ENCODE results near the gene EPHA2. TPM values are rescaled to one million over a fixed set of nuclear protein-coding genes. Genes with fewer than 3 reads are reported as not detected.
"Not testable (repeated sequence)": the region's sequence is repeated elsewhere in the genome, so short reads cannot be mapped to it uniquely, and the experiment has no call there.

The EPHA2 gene
- 146 TPM for total RNA-seq

DNA sequence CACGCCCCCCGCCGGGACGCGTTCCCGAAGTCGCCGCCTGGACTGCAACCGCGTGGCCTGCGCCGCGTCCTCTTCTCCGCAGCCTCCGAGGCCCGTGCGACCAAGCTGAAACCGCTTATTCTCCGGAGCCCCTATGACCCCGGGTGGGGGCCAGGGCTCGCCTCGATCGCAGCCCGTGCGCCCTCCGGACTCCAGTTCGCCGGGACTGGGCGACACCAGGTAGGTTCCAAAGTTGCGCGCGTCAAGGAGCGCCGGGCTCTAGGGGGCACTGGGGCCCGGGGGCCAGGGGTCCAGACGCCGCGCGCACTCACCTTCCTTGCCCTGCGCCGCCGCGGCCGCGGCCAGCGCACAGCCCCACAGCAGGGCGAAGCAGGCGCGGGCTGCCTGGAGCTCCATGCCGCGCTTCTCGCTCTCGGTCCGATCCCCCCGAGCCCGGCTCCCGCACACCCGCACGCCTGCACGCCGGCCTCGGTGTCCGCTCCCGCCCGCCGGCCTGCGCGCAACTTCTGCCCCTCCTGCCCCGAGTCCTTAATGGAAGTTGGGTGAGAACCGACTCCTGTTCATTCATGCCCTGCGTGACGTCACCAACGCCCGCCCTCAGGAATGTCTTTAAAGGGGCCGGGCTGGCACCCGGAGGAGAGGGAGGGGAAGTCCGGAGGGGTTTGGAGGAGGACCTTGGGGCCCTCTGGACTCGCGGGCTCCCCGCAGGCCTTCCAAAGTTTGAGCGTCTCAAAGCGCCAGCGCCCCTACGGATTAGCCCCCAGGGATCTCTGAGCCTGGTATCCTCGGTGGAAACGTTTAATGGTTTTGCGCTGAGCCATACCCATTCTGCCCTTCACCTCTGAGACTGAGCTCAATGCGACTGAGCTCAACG, at the start of gene EPHA2:
Gene EPHA2 (minus strand): TSS at position 533 of the 874 bp plus-strand sequence. CDS start 137 bp downstream, at position 396.
- ATAC-seq: peak; percentile 56

DNA sequence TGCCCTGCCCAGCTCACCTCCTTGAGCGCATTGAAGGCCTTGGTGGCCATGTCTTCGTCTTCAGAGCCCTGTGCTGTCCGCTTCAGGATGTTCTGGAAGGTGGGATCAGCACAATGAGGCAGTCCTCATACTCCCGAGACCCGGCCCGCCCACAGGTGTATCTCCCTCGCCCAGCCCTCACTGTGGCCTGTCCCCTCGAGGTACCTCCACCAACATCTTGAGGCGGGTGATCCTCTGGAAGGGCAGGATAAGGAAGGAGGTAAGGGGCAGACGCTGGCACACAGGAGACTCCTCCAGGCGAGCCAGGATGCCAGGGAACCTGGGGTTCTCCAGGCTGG, 49.4 kb upstream of the EPHA2 start:
- no peak for ATAC-seq

DNA sequence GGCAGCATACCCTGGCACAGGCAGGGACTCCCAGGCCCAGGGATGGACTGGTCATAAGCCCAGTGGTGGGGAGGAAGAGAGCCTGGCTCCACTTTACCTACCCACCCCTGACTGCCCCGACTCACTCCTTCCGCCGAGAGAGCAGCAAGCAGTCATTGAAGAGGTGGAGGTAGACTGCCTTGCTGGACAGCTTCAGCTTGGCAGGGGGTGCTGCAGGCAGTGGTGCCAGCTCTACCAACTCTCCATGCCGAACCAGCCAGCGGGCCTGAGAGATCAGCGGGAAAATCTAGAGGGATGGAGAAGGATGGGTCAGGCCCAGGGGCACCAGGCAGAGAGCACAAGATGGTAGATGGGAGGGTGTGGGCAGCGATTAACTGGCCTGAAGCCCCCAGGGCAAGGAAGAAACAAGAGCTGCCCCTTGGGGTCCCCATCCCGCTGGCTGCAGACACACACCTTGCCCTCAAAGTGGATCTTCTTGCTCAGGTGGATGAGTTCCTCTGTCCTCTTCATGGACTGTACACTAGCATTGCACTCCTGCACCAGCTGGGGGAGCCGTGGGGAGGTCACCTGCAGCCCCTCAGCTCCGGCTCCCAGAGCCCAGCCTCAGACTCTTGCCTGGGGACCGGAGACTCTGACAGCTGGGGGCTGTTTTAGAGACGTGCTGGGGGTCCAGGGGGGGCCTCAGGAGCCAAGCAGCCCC, 48.9 kb upstream of the EPHA2 start:
- no peak for ATAC-seq

DNA sequence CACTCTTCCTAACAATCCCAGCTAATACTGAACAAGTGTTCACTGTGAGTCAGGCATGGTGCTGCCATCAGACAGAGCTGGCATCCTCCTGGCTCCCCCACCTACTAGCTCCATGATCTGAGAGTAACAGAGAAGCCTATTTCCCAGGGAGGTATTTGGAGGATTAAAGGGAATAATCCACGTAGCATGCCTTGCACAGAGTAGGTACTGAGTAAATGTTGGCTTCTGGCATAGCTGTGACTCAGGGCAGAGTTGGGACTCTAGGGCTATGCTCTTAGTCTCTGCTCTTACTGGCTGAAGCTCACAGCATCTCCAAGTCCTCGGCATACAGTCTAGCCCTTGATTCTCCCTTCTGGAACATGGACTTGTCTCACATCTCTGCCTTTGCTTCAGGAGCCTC, 48.3 kb upstream of the EPHA2 start:
- no peak for ATAC-seq

DNA sequence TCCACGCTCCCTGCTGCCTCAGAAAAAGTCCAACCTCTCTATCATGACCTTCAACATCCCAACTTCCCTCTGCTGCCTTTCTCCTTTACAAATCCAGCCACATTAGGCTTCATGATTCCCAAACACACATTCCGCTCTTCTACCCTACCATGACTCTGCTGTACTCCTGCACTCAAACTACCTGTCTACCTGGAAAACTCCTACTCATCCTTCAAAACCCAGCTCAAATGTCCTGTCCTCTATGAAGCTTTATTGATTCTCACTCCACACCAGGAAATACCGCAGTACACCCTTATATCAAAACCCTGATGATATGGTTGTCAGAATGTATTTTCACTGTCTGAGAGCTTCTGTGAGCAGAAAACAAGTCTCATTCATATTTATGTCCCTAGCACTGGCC, 47.7 kb upstream of the EPHA2 start:
- ATAC-seq: no peak

DNA sequence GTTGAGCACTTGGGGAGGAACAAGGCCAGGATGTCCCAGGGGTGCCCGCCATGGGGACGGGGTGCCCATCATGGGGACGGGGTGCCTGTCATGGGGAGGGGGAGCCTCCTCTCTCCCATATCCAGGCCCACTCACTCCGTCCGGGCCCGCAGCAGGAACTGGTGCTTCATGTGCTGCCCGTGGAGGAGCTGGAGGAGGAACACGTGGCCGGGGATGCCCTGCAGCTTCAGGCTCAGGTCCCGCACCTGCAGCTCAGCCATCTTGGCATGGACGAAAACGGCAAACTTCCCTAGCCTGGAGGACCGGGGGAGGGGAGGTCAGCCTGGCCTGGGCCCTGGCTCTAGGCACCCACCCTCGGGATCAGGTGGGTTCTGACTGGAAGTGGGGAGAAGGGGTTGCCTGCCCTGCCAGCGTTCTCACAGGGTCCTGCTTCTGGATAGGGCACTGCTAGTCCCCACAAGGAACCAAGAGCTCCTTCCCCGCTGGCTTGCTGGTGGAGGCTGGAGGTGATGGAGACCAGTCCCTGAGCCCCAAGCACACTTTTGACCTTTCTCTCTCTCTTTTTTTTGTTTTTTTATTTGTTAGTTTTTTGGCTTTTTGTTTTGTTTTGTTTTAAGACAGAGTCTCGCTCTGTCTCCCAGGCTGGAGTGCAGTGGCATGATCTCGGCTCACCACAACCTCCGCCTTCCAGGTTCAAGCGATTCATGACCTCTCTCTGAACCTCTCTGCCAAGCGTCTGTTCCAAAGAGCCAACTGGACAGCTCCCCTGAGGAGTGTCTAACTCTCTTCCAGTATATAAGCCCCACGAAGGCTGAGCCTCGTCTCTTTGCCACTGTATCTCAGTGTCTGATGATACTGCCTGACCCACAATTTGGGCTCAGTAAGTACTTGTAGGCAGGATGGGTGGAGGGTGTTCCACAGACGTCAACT, 46.7 kb upstream of the EPHA2 start:
- no peak for ATAC-seq

DNA sequence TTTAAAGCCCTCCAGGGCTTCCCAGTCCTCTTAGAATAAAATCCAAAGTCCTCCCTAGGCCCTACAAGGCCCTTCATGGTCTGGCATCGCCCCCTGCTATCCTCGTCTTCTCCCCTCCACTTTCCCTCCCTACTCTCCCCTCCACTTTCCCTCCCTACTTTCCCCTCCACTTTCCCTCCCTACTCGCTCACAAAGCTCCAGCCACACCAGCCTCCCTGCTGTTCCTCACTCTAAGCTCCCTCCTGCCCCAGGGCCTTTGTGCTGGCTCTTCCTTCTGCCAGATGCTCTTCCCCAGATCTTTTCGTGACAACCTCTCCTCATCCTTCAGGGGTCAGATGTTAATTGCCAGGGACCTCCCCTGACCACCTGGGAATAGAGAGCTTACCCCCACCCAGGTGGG, 43.8 kb upstream of the EPHA2 start:
- no peak for ATAC-seq

DNA sequence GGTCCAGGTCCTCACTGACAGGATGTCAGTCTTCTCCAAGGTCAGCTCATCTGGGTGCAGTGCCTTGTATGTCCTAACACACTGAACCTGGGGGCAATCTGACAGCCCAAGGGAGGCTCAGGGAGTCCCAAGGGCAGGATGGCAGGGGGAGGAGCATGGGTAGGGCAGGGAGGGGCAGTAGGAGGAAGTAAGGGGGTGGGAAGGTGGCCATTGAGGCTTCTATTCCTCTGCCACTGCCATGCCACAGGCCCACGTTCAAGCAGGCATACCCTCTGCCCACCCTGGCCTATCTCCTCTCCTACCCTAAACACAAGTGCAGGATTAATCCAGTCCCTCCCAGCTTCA, 43.3 kb upstream of the EPHA2 start:
- peak; percentile 33 for ATAC-seq

DNA sequence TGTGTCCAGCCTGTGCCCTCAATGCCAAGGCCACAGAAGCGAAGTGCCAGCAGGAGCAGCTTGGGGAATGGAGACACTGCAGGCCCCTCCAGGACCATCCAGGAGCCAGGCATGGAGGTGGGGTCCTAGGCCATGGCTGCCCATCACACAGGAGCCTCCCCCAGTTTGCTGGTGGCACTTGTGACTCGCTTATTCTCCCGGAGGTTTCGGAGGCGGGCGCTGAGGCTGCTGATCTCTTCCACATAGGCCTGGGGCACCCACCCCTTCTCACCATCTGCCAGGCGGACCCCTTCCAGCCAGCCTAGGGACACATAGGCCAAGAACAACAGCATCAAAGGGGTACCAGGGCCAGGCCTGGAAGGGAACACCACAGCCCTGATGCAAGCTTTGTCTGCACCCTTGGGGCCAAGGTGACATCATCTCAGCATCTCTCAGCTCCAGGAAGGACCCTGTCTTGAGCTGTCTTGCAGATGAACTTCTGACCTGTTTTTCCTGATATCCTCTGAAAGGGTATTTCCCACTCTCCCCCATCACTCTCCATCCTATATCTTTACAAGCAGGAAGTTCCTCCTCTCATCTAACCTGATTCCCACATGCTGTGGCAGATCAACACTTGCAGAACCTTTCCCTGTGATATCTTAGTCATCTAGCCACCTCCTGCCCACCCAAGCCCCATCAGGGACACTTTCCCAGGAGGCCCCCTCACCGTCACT, 42.7 kb upstream of the EPHA2 start:
- peak; percentile 44 for ATAC-seq

DNA sequence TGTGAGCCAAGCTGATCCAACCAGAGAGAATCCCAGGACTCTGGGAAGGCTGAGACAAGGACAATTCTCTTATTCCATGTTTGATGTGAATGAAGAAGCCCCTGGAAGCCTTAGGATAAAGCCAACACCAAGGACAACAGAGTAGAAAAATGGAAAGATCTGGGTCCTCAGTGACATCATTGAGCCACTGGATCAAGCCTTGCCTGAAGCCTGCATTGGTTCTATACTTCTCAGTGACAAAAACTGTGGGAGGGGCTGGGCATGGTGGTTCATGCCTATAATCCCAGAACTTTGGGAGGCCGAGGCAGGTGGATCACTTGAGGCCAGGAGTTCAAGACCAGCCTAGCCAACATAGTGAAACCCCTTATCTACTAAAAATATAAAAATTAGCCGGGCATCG, 41.0 kb upstream of the EPHA2 start:
- no peak for ATAC-seq

DNA sequence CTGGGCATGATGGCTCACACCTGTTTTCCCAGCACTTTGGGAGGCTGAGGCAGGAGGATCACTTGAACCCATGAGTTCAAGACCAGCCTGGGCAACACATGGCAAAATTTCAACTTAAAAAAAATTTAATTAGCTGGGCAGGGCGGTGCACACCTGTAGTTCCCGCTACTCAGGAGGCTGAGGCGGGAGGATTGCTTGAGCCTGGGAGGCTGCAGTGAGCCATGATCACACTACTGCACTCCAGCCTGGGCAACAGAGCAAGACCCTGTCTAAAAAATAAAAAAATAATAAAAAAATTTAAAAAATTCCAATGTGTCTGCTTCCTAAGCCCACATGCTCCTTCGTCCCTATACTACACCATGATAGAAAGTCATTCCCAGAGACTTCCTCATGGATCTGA, 40.3 kb upstream of the EPHA2 start:
- not testable (repeated sequence) for ATAC-seq

DNA sequence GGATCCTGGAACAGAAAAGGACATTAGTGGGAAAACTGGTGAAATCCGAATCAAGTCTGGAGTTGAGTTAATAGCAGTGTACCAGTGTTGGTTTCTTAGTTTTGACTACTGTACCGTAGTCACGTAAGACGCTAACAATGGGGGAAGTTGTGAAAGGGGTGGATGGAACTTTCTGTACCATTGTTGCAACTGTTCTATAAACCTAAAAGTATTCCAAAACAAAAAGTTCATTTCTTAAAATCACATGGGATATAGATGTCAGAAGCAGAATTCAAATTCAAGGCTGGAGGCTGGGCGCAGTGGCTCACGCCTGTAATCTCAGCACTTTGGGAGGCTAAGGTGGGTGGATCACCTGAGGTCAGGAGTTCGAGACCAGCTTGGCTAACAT, 39.6 kb upstream of the EPHA2 start:
- no peak for ATAC-seq

DNA sequence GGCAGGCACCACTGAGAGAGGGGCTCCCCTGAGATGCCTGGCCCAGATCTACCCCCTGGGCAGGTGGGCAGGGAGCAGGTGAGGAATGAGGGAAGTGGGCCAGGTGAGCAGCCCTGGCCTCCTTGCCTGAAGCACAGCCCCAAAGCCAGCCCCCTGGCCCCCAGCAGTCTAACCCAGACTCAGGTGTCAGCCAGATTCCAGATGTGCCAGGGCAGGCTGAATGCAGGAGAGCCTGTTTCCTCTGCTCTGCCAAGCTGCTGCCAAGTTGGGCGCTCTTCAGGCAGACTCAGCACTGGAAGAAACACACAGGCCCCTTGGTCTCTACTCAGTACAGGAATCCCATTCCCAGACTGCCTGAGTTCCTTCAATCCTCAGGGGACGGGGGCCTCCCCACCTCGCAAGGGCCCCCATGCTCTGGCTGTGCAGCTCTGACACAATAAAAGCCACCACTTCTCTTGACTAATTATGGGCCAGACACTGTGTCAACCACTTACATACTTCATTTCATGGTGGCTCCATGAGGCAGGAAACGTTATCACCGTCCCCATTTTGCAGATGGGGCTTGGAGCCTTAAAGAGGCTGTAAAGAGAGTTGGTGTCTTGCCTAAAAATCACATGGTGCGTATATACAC, 36.2 kb upstream of the EPHA2 start:
- ATAC-seq: peak; percentile 30

DNA sequence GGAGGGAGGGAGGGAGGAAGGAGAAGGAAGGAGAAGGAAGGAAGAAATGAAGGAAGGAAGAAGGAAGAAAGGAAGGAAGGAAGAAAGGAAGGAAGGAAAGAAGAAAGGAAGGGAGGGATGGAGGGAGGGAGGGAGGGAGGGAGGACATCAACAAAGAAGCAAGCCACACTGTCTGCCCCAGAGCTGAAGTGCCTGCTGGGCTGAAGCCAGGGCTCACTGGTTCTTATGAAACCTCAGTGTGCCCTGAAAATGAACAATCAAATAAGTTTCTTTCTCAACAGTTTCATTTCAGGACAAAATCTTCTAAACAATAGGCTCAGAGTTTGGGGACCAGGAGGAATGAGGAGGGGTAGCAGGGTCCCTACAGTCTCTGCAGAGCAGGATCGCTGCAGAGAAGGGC, 35.4 kb upstream of the EPHA2 start:
- ATAC-seq: no peak

DNA sequence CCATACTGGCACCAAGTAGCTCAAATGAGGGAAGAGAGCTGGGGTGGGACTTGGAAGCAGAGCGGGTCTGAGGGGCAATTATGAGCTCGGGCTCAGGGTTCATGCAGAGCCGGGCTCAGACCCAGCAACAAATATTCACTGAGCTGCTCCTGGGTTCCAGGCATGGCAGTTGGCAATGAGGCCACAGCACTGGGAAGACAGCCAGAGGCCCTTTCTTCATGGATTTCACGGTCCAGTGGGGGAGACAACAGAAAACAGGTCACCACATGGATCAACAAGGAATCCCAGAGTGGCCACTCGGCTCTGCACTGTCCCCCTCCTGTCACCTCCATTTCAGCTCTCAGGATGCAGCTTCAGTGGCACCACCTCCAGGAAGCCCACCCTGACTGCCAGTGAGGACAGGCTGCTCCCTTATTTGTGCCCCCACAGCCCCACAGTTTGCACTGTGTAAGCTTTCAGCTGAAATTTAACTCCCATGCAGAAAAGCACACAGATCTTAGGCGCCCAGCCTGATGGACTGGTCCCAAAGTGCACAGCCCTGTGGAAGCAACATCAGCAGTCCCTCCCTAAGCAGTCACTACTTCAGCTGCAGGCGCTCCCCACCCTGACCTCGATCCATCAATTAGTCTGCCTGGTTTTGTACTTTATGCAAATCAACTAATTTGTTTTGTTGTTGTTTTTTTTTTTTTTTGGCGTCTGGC, 34.2 kb upstream of the EPHA2 start:
- ATAC-seq: peak; percentile 30

DNA sequence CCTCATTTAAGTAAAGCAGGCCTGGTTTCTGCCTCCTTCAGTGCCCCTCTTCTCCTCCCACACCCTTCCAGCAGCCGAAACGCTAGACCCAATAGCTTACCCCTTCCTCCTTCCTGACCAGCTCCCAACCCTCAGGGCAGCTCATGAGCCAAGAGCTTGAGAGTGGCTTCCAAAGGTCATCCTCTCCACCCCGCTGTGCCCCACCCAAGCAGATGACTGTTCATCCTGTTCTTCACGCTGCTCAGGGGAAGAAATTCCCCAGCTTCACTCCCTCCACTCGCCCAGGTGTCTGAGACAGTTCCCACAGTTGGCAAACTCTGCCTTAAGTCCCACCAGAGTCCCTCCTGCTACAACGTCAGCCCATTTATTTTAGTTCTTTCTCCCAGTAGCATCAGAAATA, 33.1 kb upstream of the EPHA2 start:
- ATAC-seq: peak; percentile 68

DNA sequence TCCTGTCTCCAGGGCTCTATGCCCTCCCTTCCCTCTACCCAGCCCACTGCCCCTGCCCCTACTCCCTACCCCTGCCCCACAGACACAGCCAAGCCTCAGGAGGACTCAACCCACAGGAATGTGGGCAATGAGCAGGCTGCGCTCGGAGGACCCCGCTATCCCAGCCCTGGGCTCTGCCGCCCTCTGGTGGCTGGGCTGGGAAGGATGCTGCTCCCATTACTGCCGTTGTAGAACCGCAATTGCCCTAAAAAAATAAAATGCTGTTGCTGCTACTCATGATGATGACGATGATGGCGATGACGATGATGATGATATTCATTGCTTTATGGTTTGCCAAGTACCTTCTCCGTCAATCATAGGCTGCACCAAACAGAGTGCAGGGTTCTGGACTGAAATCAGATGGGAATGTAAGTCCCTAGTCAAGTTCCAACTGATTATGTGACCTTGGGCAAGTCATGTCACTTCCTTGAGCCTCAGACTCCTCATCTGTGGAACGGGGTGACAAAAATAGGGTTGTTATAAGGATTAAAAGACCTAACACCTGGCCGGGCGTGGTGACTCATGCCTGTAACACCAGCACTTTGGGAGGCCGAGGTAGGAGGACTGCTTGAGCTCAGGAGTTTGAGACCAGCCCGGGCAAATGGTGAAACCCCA, 32.0 kb upstream of the EPHA2 start:
- ATAC-seq: peak; percentile 12

DNA sequence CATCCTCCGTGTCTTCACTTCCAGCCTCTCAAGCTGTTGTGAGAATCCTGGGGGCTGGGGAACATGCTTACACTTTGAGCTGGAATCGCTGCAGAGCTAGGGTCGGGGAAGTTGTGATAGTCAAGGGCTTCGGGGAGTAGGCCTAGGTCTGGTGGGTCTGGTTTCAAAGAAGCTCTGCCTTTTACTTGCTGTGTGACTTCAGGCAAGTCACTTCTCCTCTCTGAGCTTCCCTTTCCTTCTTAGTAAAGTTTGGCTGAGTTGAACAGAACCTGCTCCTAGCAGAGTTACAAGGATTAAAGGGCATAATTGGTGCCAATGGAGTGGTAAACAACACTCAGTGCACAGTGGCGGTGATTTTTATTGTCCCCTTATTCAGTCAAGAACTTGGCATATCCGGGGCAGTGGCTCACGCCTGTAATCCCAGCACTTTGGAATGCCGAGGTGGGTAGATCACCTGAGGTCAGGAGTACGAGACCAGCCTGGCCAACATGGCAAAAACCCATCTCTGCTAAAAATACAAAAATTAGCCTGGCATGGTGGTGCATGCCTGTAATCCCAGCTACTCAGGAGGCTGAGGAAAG, 30.9 kb upstream of the EPHA2 start:
- no peak for ATAC-seq

DNA sequence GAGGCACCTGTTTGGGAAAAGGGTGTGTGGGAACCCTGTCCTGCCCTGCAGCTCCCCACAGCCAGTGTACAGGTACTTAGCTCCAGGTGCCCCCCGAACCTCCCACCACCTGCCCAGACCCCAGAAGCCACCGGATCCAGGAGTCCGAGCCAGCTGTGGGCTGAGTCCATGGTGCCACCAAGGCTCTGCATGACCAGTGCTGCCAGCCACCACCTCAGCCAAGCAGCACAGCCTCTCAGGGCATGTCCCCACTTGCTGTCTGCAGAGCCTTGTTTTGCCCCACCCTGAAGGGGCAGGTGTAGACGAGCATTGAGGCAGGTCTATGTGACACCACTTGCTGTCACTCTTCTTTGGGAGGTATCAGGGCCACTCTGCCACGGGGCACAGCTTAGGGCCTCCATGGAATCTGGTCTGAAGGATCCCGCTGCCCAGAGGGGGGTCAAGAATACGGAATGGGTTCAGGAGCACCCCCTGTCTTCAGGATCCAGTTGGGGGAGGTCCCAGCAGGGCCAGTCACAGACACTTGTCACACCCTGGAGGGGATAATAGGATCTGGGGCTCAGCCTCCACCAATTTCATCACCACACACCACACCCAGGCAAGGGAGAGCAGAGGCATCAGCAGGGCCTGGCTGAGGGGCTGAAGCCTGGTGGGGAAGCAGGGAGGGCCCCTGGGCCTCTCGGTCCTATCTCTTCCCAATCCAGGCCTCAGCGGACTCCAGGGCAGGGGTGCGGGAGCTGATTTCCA, 28.9 kb upstream of the EPHA2 start:
- ATAC-seq: peak; percentile 70
